HG02840 (cell line): ENCODE data around the gene MYPOP.

ENCODE experiments used
- ATAC-seq: cut with Tn5 transposase; IDR thresholded peaks from one replicate; pipeline ENCODE4 v1.9.1; 2021; ENCODE audit warnings: mild to moderate bottlenecking, moderate library complexity, moderate number of reproducible peaks; ENCODE audit not compliant: unreplicated experiment, low FRiP score

MYPOP gene, protein sequence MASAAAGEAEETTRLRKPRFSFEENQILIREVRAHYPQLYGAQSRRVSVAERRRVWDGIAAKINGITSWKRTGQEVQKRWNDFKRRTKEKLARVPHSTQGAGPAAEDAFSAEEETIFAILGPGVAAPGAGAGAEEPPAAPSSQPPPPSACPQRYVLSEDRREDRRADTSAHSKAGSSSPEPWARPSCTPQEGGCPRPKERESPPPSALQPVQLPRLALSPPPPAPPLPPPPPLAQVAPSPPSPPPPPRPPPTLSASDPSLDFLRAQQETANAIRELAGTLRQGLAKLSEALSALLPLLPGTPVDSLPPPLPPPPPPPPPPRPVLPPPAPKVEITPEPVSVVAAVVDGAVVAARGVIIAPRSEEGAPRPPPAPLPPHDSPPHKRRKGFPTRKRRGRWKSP

DNA sequence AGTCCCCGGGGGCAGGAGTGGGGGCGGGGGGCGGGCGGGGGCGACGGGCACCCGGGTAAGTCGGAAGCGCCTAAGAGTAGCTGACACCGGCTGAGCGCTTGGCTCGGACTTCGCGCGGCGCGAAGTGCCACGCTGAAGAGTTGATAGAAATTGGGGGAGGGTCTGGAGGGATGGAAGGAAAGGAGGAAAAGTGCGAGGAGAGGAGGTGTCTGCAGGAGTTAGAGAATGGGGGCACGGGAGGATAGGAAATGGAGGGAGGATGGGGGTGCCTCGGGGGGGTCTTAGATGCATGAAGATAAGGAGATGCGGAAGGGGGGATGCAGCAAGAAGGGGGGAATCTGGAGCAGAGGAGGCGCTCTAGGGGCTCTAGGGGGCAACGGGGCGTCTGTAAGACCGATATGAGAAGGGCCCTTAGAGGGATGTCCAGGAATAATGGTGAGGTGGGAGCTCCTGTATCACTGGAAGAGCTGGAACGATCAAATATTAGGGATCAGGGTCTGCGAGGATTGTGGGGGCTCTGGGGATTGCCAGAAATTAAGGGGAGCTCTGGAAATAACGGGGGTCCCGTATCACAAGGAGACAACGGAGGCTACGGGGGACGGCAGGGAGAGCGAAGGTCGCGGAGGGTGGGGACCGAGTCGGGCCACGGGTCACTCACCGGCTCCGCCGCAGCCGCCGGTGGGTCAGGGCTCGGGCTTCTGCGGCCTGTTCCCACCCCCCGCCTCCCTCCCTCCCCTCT, at the start of gene MYPOP:
Gene MYPOP, minus strand, starts transcription at position 702 of the 739 bp plus-strand sequence. CDS start 840 bp downstream, outside the sequence.
- no peak for ATAC-seq

DNA sequence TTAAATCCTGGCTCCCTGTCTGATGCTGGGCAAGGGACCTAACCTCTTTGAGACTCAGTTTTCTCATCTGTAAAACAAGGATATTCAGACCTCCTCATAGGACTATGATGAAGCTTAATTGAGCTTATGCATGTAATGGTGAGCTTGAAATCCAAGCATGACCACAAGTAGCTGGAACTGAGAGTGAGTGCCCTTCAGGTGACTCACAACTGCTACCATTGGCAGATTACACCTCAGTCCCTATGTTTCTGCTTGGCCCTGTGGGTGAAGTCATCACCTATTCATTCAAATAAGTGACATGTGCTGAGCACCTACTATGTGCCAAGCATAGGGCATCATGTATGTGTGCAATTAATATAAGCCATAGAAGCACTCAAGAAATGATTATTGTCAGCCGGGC, 45.5 kb upstream of the MYPOP start:
- no peak for ATAC-seq

DNA sequence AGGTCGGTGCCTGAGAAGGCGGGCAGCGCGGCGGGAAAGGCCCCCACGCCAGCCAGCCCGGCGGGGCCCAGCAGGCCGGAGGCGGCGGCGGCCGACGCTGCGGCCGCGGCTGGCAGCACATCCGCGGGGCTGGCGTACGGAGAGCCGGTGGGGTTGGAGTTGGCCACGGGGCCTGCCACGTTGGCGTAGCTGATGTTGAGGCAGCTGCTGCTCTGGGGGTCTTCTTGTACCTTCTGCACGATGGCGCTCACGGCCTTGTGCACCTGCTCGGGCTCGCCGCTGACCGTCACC, 38.0 kb upstream of the MYPOP start:
- no peak for ATAC-seq

DNA sequence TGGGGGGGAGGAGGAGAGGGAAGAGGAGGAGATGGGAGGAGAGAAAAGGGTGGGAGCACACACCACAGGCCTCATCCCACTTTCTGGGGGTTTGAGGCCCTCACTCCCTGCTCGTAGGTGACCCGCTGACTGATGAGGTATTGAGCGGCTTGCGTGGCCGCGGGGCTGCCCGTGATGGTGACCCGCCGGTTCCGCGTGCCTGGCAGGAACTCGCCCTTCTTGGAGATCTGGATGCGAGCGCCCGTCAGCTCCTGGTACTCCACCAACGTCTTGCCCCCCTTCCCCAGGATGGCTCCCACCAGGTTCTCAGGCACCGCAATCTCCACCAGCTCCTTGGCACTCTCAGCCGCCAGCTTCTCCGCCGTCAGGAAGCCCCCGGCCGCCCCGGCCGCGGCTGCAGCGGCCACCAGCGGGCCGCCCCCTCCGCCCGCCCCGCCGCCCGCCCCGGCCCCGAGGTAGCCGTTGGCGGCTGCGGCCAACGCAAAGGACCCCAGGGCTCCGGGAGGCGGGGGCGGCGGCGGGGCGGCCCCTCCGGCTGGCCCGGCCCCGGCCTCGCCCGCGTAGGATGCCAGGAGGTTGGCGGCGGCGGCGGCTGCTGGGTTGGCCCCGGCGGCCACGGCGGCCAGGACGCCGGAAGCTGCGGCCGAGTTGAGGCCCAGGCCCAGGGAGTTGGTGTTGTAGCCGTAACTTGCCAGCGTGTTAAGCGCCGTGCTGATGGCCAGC, 37.5 kb upstream of the MYPOP start:
- no peak for ATAC-seq

DNA sequence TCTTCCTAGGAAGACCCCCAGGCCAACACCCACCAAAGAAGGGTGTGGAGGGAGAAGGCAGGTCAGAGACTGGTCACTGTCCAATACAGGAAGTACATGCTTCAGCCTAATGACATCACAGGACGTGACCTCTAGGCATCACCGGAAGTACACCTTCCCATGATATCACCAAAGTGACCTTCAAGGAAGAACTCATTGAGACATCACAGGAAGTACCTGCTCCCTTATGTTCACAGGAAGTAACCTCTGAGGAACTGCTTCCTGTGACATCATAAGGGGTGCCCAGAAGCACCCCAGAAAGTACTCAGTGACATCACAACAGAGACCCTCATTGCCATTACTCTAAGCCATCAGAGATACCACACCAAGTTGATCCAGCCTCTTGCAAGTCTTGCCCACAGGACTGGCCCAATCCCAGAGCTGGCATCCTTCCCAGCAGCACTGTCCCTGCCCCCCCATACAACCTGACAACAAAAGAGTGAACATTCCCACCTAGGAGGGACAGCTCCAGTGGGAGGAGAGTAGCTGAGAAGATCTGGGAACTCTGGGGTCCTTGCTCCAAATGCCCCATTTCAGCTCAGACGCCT, 36.4 kb upstream of the MYPOP start:
- ATAC-seq: no peak

DNA sequence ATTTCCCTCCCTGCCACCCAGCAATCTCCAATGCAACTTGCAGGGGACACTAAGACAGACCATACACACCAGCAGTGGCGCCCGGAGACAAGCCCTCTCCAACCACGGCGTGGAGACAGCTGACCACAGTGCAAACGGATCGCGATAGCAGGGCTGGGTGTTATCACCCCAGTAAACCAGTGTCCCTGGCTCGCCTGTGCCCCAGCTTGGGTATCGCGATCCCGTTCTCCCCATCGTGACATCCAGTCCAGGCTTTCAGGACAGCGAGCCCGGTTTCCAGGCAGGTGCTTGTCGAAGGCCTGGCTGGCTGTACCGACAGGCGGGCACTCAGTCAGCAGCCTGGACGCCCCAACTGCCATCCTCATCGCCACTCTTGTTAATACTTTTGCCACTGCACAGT, 32.9 kb upstream of the MYPOP start:
- ATAC-seq: no peak

DNA sequence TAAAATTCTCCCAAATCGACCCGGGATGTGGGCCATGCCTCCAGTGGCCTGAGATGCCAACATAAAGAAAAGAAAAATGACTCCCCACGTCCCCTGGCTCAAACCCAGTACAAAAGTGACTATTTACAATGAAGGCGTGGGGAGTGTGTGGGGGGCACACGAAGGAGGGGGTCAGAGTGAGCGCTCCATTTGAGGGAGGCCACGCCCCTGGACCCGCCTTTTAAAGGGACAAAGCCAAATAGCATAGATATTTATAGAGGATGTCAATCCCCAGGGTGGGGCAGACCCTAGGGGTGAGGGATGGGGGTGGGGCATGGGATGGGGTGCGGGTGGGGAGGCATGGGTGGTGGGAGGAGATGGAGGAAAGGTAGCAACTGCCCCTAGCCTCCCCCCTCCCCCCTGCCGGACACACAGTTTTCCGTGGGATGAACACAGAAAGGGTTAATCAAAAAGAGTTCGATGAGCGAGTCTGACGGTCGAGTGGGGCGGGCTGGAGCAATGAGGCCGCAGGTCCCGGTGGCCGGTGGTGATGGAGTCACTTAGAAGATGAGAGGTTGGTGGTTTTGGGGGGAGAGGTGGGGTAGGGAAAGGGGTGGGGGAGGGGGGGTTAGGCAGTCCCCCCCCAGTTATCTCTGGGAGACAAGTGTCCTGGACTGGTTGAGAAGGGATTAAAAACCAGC, 32.3 kb upstream of the MYPOP start:
- ATAC-seq: no peak

DNA sequence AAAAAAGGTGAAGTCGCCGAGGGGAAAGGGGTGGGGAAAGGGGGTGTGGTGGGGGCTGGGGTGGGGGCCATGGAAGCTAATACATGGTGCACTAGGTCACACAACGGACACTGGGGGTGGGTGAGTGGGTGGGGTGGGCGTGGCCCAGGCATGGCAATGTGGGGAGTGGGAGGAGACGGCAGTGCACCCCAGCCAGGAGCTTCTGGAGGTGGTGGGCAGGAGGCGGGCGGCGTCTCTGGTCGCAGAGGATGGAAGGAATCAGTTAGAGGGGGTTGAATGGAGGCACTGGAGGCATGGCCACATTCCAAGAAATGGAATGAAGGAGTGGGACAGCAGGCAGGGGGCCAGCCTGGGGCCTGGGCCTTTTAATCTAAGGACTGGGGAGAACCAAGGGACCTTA, 31.3 kb upstream of the MYPOP start:
- no peak for ATAC-seq

DNA sequence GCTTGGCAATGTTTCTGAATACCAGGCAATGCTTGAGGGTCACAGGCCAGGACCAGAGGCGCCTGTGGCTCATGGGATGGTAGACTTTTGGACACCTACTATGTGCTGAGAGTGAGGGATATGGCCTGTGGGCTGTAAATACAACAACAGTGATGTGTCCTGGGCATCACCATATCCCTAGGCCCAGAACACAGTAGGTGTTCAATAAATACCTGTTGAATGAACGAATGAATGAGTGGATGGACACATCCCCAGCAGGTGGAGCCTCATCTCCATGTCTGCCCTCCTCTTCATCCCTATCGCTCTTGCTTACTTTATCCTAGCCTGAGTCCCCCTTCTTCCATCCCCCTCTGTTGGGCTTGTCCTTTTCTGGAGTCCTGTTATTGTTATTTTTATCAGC, 28.6 kb upstream of the MYPOP start:
- no peak for ATAC-seq

DNA sequence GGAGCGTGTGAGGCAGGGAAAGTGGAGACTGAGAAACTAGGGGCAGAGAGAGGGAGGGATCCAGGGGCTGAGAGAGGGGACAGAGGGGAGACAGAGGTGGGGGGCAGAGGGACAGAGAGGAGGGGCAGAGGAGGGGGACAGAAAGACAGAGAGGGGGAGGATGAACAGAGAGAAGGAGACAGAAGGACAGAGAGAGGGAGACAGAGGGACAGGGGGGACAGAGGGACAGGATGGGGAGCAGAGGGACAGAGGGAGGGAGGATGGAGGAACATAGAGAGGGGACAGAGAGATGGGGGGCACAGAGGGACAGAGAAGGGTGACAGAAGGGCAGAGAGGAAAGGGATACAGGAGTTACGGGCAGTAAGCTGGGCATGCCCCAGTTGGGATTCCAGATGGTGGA, 26.8 kb upstream of the MYPOP start:
- no peak for ATAC-seq

DNA sequence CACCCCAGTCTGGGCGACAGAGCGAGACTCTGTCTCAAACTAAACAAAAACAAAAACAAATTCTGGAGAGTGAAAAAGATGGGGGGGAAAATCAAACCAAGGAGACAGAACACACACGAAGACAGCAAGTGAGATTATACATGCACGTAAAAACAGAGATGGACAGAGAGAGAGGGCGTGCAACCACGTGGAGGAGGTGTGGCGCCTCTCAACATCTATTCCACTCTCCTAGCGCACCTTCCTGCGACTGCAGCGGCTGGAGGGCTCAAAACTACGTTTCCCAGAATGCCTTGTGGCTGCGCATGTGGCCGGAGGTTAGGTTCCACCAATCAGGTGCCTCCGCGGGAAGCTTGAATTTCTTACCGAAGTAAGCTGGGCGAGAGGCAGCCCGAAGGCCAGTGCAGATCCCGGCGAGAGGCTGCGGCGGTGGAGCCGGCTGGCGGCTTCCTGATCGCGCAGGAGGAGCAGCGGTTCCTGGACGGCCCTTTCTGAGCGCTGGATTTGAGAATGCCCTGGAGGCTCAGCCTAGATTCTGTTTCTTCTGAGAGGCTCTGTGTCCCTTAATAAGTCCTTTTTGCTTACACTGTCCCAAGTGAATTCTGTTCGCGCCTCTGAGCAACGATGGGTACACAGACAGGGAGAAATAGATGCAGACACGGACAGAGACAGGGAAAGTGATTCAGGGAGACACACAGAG, 25.3 kb upstream of the MYPOP start:
- no peak for ATAC-seq

DNA sequence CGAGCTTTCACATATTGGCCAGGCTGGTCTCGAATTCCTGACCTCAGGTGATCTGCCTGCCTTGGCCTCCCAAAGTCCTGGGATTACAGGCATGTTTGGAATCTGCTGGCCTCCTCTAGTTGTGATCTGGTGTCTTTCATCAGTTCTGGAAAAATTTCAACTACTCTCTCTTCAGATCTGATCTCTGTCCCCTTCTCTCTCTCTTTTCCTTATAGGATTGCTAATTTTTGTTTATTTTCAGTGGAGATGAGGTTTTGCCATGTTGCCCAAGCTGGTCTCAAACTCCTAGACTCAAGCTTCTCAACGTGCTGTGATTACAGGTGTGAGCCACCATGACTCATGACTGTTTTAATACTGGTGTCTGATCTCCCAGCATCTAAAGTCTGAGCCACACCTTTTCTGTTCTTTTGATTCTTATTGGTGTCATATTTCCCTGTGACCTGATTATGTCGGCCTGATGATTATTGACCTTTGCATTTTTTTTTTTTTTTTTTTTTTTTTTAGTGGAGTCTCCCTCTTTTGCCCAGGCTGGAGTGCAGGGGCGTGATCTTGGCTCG, 22.6 kb upstream of the MYPOP start:
- no peak for ATAC-seq

DNA sequence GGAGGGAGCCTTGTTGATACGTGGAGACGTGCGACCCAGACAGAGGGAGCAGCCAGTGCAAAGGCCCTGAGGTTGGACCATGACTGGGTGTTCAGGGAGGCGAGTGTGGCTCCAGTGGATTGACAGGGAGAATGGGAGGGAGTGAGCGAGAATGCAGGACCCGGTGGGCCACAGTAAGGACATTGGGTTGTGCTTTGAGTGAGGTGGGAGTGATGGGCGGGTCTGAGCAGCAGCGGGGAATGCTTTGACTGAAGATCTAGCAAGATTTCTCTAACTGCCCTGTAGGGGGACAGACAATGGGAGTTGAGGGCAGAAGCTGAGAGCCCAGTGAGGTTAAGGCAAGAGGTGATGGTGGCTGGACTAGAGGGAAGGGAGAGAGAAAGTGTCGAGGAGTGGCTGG, 19.9 kb upstream of the MYPOP start:
- no peak for ATAC-seq

DNA sequence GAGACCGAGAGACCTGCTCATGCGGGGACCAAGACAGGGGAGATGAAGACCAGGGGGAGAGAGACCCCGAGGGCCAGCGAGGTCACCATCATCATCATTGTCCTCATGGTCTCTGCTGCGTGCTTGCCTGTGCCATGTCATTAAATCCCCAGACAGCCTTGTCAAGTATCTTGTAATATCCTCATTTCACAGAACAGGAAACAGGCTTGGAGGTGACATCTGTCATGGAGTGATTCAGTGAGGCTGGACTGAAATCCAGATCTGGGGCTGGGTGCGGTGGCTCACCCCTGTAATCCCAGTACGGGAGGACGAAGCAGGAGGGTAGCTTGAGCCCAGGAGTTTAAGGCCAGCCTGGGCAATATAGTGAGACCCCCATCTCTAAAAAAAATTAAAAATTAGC, 18.0 kb upstream of the MYPOP start:
- ATAC-seq: no peak

DNA sequence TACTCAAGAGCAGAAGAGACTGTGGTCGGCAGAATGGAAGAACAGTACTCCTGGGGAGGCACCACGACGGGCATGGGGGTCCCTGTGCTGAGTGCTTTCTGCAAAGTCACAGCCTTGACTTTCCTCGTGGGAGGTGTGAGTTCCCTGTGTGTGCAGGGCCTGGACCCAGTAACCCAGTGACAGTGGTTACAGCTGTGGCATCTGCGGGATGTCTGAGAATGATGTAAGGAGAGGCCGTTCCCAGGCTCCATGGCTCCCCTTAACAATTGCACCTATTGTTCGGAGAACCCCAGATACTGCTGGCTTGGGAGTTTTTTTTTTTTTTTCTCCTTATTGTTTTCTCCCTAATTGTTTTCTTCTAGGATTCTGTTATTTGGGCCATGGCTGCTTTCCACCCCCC, 17.3 kb upstream of the MYPOP start:
- ATAC-seq: no peak

DNA sequence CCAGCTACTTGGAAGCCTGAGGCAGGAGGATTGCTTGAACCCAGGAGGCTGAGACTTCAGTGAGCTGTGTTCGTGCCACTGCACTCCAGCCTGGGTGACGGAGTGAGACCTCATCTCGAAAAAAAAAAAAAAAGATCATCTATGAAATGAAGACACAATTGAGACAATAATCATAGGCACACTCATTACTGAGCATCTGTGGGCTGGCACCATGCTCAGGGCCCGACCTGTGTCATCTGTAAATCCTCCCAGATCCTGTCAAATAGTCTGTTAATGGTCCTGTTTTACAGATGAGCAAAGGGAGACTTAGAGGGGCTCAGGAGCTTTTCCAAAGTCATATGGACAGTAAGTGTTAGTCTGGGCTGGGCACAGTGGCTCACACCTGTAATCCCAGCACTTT, 16.3 kb upstream of the MYPOP start:
- no peak for ATAC-seq

DNA sequence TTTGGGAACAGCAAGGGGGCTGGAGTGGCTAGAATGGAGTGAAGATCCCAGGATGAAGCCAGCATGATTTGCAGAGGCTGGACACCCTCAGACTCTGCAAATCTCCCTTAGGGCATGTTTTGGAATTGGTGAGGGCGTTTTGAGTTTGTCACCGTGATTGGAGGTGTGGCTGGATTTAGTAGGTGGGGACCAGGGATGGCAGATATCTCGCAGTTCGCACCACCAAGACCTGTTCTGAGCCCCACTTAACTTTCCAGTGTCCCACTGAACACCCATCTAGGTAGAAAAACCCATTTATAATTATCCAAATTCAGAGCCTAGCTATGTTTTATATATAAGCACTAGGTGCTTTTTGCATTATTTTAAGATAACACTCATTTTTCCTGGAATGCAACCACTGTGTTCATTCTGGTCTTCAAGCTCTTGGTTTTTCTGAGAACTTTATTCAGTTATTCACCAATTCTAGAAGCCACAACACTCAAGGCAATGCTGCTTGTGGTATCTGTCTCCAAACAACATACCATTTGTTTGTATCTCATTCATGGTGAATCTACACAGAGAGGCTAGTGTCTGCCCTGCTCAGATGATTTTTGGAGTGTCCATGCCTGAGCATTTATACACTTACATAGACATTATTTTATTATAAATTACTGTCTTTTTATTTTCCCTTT, 15.1 kb upstream of the MYPOP start:
- ATAC-seq: no peak

DNA sequence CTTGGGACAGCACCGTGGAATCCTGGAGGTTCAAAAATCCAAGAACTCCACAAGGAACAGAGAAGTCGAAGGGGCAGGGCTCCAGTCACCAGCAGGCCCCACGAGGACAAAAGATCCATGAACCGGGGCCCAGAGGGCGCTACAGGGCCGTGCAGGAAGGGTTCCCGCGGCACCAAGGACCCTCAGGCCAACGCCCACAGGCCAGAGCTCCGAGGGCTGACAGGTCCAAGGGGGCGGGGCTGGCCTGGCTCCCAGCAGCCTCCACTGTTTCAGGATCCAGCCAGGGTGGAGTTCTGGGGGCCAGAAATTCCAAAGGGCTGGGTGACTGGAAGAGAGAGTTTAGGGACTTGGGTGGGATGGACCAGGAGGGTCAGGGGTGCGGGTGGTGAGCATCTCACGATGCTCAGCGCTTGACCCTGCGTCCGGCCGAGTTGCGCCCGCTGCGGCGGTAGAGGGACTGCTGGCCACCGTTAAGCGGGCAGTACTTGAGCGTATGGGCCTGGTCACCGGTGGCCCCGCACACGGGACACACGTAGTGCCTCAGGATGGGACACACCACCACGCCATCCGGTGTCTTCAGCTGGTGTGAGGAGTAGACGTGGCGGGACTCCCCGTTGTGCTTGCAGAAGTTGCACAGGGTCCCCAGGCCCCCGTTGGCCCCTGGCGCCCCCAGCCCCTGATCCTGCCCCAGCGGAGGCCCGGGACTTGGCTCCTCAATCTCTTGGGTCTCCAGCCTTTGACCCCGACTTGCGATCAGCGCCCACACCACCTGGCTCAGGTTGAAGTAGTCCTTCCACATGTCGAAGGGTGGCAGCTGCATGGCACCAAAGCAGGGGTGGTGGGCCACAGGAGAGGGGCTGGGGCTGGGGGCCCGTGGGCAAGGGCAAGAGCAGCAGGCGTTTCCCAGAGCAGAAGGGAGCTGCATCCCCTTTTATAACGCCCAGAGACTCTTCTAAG, 11.7 kb upstream of the MYPOP start, which contains the start of gene NANOS2:
Gene NANOS2, minus strand, starts transcription at position 905 of the 957 bp plus-strand sequence. Its CDS starts 85 bp downstream, at position 820.
- ATAC-seq: no peak
